Measurements from ENCODE around the gene CBFA2T3. TPM values are rescaled to one million over a fixed set of nuclear protein-coding genes. Genes with fewer than 3 reads are reported as not detected.

CBFA2T3 gene
- total RNA-seq, 1 experiment from 2014 or later = not detected

DNA sequence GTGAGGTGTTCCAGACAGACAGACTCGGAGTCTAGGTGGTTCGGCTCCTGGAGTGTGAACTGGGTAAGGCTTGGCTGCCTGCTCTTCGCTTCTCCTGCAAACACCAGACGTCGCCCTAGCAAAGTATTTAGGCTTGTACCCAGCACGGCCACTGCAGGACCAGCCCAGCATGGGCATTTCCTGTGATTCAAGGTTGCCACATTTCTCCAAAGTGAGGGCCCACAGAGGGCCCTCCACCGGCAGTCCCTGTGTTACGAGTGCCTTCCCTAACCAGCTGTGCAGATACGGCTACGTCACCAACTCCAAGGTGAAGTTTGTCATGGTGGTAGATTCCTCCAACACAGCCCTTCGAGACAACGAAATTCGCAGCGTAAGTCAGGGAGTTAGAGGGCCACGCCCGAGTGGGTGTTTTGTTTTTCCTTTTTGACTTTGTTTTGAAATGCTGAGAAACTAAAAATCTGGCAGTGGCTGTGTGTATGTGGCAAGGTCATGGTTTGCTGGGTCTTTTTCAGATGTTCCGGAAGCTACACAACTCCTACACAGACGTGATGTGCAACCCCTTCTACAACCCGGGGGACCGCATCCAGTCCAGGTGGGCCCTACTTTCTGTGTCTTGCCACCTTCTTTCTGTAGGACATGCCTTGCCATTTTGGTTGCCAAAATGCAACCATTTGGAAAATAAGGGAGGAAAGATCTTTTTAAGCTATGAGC, 117.5 kb downstream of the CBFA2T3 start:
- no peak overlapping the region for H3K27ac ChIP-seq (ENCODE audit: low read length)
- peaks cover 29% of the 10 kb centered on the region for H3K79me2 ChIP-seq (ENCODE audit: low read length)
- no peak overlapping the region for H3K4me2 ChIP-seq (ENCODE audit: low read depth, low read length, poor library complexity, severe bottlenecking)
- H3K4me1 ChIP-seq (ENCODE audit: low read length) = peaks cover 22% of the 10 kb centered on the region
- H3K9ac ChIP-seq (ENCODE audit: low read length) = no peak overlapping the region
- H2AFZ ChIP-seq (ENCODE audit: low read length) = no peak overlapping the region
- no peaks in the 10 kb centered on the region for H3K9me3 ChIP-seq (ENCODE audit: low read length)
- no peak for DNase-seq
- no peaks in the 10 kb centered on the region for H3K27me3 ChIP-seq (ENCODE audit: low read length)
- no peak overlapping the region for H3K4me3 ChIP-seq (ENCODE audit: low read length)
- no peaks in the 10 kb centered on the region for H3K9me2 ChIP-seq (replicated peaks; ENCODE audit: insufficient read depth, low read length)
- H4K20me1 ChIP-seq (ENCODE audit: insufficient read depth, low read depth, low read length) = peaks cover 5% of the 10 kb centered on the region; the same call in 1 of the 2 replicates
- H3K36me3 ChIP-seq (ENCODE audit: insufficient read depth, low read length) = no peaks in the 10 kb centered on the region

DNA sequence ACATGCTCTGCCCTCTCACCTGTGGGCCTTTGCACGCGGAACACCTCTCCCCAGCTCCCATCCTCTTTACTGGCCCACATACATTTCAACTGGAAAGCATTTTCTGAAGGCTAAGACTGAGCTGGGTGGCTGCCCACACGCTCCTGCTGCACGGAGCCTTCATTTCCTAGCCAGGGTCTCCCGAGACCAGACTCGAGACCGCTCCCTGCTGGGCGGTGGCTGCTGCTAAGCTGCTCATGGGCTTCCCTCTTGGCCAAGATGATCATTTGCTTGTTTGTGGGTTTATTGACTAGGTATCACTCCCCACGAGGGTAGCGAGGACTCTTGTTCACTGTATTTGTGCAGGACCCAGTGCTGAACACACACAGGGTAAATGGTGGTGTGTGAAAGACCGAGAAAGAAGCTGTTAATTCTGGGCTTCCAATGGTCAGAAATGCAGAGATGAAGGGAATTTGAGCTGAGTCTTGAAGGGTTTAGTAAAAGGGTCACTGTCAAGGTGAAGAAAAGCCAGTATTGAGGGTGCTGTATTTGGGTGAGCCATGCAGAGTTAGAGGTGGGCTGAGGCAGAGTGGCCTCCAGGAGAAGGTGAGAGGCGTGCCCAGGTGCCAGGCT, 119.2 kb downstream of the CBFA2T3 start:
- peak overlapping the region; percentile 74; the same call in 1 of the 2 replicates for H2AFZ ChIP-seq (ENCODE audit: low read length)
- H3K4me1 ChIP-seq (ENCODE audit: low read length) = peaks cover 22% of the 10 kb centered on the region
- no peaks in the 10 kb centered on the region for H3K9me3 ChIP-seq (ENCODE audit: low read length)
- H4K20me1 ChIP-seq (ENCODE audit: insufficient read depth, low read depth, low read length) = peaks cover 5% of the 10 kb centered on the region; the same call in 1 of the 2 replicates
- H3K79me2 ChIP-seq (ENCODE audit: low read length) = peaks cover 29% of the 10 kb centered on the region
- peak overlapping the region; percentile 97 for H3K4me3 ChIP-seq (ENCODE audit: low read length)
- DNase-seq = peak; percentile 91
- no peaks in the 10 kb centered on the region for H3K9me2 ChIP-seq (replicated peaks; ENCODE audit: insufficient read depth, low read length)
- no peaks in the 10 kb centered on the region for H3K36me3 ChIP-seq (ENCODE audit: insufficient read depth, low read length)
- peak overlapping the region; percentile 83 for H3K9ac ChIP-seq (ENCODE audit: low read length)
- H3K4me2 ChIP-seq (ENCODE audit: low read depth, low read length, poor library complexity, severe bottlenecking) = peak overlapping the region; percentile 85
- H3K27ac ChIP-seq (ENCODE audit: low read length) = no peak overlapping the region
- no peaks in the 10 kb centered on the region for H3K27me3 ChIP-seq (ENCODE audit: low read length)

DNA sequence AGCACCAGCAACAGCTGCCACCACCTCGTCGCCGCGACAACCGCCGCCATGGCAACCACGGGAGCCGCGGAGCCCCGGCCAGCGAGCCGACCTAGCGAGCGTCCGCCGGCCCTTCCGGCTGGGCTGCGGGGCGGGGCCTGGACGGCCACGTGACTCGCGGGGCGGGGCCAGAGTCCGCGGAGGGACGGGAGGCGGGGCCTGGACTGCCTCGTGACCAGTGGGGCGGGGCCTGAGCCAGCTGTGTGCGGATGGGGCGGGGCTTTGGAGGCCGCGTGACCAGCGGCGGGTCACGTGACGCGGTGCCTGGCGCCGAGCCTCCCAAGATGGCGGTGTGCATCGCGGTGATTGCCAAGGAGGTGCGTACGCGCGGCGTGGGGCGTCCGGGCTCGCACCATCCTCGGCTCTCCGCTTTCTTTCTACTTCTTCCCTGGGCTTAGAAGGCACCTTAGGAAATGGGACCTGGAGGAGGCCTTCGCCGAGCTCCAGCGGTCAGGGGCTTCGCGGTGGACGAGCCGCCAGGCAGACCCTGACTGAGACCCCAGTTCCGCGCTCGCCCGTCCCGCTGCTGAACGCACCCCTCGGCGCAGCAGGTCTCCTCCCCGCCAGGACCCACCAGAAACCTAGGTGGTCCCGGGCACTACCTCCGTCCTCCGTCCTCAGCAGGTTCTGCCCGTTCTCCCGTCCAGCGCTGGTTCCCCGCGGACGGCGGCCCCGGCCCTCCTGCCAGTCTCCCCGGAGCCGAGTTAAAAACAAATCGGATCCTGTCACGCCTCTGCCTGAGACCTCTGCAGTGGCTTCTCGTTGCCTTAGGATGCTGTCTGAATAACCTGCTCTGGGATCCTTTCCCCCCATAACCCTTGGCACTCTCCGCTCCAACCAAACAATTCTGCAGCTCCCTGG, 119.9 kb downstream of the CBFA2T3 start, which contains the start of the genes GALNS and TRAPPC2L:
Gene GALNS, minus strand, starts transcription at position 120 of the 900 bp plus-strand sequence. Its CDS starts 70 bp downstream, at position 50.
Gene TRAPPC2L, plus strand, starts transcription at position 300 of the 900 bp plus-strand sequence. Its CDS starts 24 bp downstream, at position 324.
- peak within 1 kb of the TSS; percentile 97 for H3K4me3 ChIP-seq (ENCODE audit: low read length)
- H3K27me3 ChIP-seq (ENCODE audit: low read length) = no peaks in the 10 kb centered on the region
- no peaks in the 10 kb centered on the region for H3K36me3 ChIP-seq (ENCODE audit: insufficient read depth, low read length)
- no peaks in the 10 kb centered on the region for H3K9me3 ChIP-seq (ENCODE audit: low read length)
- H3K4me1 ChIP-seq (ENCODE audit: low read length) = peaks cover 22% of the 10 kb centered on the region
- peaks cover 29% of the 10 kb centered on the region for H3K79me2 ChIP-seq (ENCODE audit: low read length)
- peak; percentile 99 for DNase-seq
- H2AFZ ChIP-seq (ENCODE audit: low read length) = peak within 1 kb of the TSS; percentile 74; the same call in 1 of the 2 replicates
- H4K20me1 ChIP-seq (ENCODE audit: insufficient read depth, low read depth, low read length) = peaks cover 5% of the 10 kb centered on the region; the same call in 1 of the 2 replicates
- H3K27ac ChIP-seq (ENCODE audit: low read length) = no peak within 1 kb of the TSS
- H3K4me2 ChIP-seq (ENCODE audit: low read depth, low read length, poor library complexity, severe bottlenecking) = peak within 1 kb of the TSS; percentile 97
- H3K9ac ChIP-seq (ENCODE audit: low read length) = peak within 1 kb of the TSS; percentile 83
- no peaks in the 10 kb centered on the region for H3K9me2 ChIP-seq (replicated peaks; ENCODE audit: insufficient read depth, low read length)

DNA sequence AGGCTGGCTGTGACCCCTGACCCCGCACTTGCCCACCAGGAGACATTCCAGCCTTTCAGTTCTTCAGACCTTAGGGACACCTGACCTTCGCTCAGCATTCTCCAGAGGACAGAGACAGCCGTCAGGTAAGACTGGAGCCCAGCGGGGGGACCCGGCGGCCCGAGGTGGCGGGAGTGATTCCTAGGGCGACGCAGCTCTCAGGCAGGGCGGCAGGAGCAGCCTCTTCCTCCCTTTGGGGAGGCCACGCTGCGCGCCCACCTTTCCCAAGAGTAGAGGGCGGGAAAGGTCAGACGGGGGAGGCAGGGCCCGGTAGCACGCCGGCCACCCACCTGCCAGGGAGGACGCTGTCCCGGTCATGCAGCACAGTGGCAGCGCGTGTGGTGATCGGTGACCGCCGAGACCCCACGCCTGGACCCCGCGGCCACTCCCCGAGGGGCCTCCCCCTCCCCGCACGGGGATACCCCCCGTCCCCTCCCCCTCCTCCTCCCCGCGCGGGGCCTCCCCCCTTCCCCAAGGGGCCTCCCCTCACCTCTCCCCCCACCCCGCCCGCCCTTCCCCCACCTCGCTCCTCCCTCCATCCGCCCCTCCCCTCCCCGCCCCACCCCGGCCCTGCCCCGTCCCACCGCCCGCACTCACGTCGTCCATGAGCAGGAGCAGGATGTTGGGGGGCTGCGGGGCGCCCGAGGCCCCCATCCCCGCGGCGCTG, 120.7 kb downstream of the CBFA2T3 start:
- Histone ChIP-seq H3K4me1 (ENCODE audit: low read length) (peaks cover 22% of the 10 kb centered on the region), H4K20me1 (ENCODE audit: insufficient read depth, low read depth, low read length) (peaks cover 5% of the 10 kb centered on the region; the same call in 1 of the 2 replicates), H3K4me3 (ENCODE audit: low read length) (peak overlapping the region; percentile 97), H3K9ac (ENCODE audit: low read length) (peak overlapping the region; percentile 73), H3K9me3 (ENCODE audit: low read length) (no peaks in the 10 kb centered on the region), H2AFZ (ENCODE audit: low read length) (no peak overlapping the region), H3K9me2 (replicated peaks; ENCODE audit: insufficient read depth, low read length) (no peaks in the 10 kb centered on the region), H3K4me2 (ENCODE audit: low read depth, low read length, poor library complexity, severe bottlenecking) (peak overlapping the region; percentile 97), H3K27ac (ENCODE audit: low read length) (no peak overlapping the region), H3K27me3 (ENCODE audit: low read length) (no peaks in the 10 kb centered on the region), H3K79me2 (ENCODE audit: low read length) (peaks cover 29% of the 10 kb centered on the region), H3K36me3 (ENCODE audit: insufficient read depth, low read length) (no peaks in the 10 kb centered on the region)
- no peak for DNase-seq

DNA sequence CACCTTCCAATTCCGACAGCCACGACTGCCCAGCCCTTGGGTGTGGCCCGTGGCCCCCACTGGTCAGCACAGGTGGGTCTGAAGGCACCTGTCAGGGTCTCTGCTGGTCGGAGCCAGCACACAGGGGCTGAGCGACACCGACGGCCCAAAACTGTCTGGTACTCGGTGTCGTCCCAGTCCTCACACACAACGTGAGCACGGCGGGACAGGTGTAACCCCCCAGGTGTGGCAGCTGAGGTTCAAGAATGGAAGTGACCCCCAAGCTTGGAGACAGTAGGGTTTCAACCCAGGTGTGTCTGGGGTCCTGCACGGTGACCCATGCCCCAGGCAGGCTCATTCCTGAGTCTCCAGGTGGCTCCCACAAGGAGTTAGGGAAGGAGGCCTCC, 121.3 kb downstream of the CBFA2T3 start:
- peak overlapping the region; percentile 70 for H3K9ac ChIP-seq (ENCODE audit: low read length)

DNA sequence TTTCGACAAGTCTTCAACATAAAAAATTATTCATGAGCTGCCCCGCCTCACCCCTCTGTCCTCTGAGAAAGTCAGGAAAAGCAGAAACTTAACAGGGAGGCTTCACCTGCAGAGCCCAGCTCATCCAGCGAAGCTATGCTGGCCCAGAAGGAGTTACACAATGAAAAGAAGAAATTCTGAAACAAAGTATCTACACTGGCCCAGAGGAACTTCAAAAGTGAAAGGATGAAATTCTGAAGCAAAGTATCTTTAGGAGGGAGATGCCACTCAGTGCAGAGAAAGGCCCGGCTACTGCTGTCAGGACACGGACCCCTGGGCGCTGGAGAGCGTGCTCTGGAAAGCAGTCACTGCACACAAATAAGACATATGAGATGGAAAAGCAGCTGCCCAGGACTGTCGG, 121.8 kb downstream of the CBFA2T3 start:
- H3K4me2 ChIP-seq (ENCODE audit: low read depth, low read length, poor library complexity, severe bottlenecking) = peak overlapping the region; percentile 97
- DNase-seq = no peak
- no peak overlapping the region for H3K4me3 ChIP-seq (ENCODE audit: low read length)
- H3K9ac ChIP-seq (ENCODE audit: low read length) = no peak overlapping the region
- H3K27ac ChIP-seq (ENCODE audit: low read length) = no peak overlapping the region
- H2AFZ ChIP-seq (ENCODE audit: low read length) = no peak overlapping the region
- no peaks in the 10 kb centered on the region for H3K27me3 ChIP-seq (ENCODE audit: low read length)
- peaks cover 22% of the 10 kb centered on the region for H3K4me1 ChIP-seq (ENCODE audit: low read length)
- H3K9me3 ChIP-seq (ENCODE audit: low read length) = no peaks in the 10 kb centered on the region
- peaks cover 29% of the 10 kb centered on the region for H3K79me2 ChIP-seq (ENCODE audit: low read length)
- no peaks in the 10 kb centered on the region for H3K9me2 ChIP-seq (replicated peaks; ENCODE audit: insufficient read depth, low read length)
- peaks cover 5% of the 10 kb centered on the region; the same call in 1 of the 2 replicates for H4K20me1 ChIP-seq (ENCODE audit: insufficient read depth, low read depth, low read length)
- H3K36me3 ChIP-seq (ENCODE audit: insufficient read depth, low read length) = no peaks in the 10 kb centered on the region

More for the DNA sequence above, 121.3 kb downstream of the CBFA2T3 start:
- H3K4me3 ChIP-seq (ENCODE audit: low read length) = peak overlapping the region; percentile 80
- H3K4me1 ChIP-seq (ENCODE audit: low read length) = peaks cover 22% of the 10 kb centered on the region
- H3K9me2 ChIP-seq (replicated peaks; ENCODE audit: insufficient read depth, low read length) = no peaks in the 10 kb centered on the region
- peak overlapping the region; percentile 97 for H3K4me2 ChIP-seq (ENCODE audit: low read depth, low read length, poor library complexity, severe bottlenecking)
- no peak overlapping the region for H2AFZ ChIP-seq (ENCODE audit: low read length)
- no peaks in the 10 kb centered on the region for H3K27me3 ChIP-seq (ENCODE audit: low read length)
- H3K27ac ChIP-seq (ENCODE audit: low read length) = no peak overlapping the region
- peaks cover 5% of the 10 kb centered on the region; the same call in 1 of the 2 replicates for H4K20me1 ChIP-seq (ENCODE audit: insufficient read depth, low read depth, low read length)
- no peak for DNase-seq
- H3K79me2 ChIP-seq (ENCODE audit: low read length) = peaks cover 29% of the 10 kb centered on the region
- H3K36me3 ChIP-seq (ENCODE audit: insufficient read depth, low read length) = no peaks in the 10 kb centered on the region
- H3K9me3 ChIP-seq (ENCODE audit: low read length) = no peaks in the 10 kb centered on the region

DNA sequence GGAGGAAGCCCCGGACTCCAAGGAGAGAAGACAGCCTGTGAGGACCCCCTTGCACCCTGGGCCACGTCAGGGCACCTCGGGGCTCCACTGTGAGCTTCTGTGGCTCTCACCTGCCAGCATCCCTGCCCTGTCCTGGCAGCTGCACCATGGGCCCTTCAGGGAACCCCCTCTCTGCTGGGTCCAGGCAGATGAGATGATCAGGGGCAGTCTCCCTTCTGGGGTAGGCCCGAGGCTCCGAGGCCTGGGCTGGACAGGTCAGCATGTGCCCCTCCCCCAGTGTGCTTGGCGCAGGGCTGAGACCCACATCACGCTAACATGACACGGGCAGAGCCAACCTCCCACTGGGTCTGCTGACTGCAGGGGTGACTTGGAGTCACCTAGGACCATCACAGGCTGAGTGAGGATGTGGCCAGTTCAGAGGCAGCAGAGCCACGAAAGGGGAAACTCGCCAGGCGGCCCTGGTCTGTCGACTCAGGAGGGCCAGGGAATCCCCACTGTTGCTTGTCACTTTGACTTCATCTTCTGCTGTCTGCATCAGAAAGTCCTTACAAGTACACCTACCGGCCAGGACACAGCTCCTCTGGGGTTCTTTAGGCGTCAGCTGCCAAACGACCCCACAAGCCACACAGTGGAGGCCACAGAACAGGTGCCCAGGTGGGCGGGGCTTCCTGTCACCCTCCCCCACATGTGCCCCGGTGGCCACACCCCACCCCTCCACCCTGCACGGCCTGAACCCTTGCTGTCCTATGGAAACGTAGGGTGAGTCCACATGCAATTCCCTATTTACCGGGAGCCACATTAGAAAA, 122.5 kb downstream of the CBFA2T3 start:
- H3K4me2 ChIP-seq (ENCODE audit: low read depth, low read length, poor library complexity, severe bottlenecking) = no peak overlapping the region

More for the DNA sequence above, 122.5 kb downstream of the CBFA2T3 start:
- Histone ChIP-seq H3K36me3 (ENCODE audit: insufficient read depth, low read length) (no peaks in the 10 kb centered on the region), H4K20me1 (ENCODE audit: insufficient read depth, low read depth, low read length) (peaks cover 5% of the 10 kb centered on the region; the same call in 1 of the 2 replicates), H3K27ac (ENCODE audit: low read length) (no peak overlapping the region), H3K9ac (ENCODE audit: low read length) (no peak overlapping the region), H3K79me2 (ENCODE audit: low read length) (peaks cover 29% of the 10 kb centered on the region), H3K9me2 (replicated peaks; ENCODE audit: insufficient read depth, low read length) (no peaks in the 10 kb centered on the region), H3K4me3 (ENCODE audit: low read length) (no peak overlapping the region), H2AFZ (ENCODE audit: low read length) (no peak overlapping the region), H3K9me3 (ENCODE audit: low read length) (no peaks in the 10 kb centered on the region), H3K27me3 (ENCODE audit: low read length) (no peaks in the 10 kb centered on the region), H3K4me1 (ENCODE audit: low read length) (peaks cover 22% of the 10 kb centered on the region)
- no peak for DNase-seq
